Astrocyte (in vitro differentiated cells and primary cell): ENCODE measurements around the gene ENOX2.

ENCODE experiments used
- CTCF ChIP-seq: IDR thresholded peaks from 2 replicates; pipeline ENCODE4 v1.5.1; 2011; ENCODE audit warnings: low read depth, mild to moderate bottlenecking, inconsistent platforms, low read length, moderate library complexity; ENCODE audit not compliant: insufficient read depth
- EZH2 ChIP-seq: IDR thresholded peaks from 2 replicates; pipeline ENCODE4 v1.6.1; 2012; ENCODE audit warnings: mild to moderate bottlenecking, low read length, inconsistent platforms; ENCODE audit not compliant: insufficient read depth

GRCh38 chrX:130702867-130703707 is 199.9 kb downstream of the ENOX2 start:
- TF ChIP-seq CTCF (no peak), EZH2 (no peak)
